ENCODE measurements around the gene TBC1D23.
A peak's percentile ranks its signal among the peaks of the same experiment; 100 is the strongest.

TBC1D23 gene

DNA sequence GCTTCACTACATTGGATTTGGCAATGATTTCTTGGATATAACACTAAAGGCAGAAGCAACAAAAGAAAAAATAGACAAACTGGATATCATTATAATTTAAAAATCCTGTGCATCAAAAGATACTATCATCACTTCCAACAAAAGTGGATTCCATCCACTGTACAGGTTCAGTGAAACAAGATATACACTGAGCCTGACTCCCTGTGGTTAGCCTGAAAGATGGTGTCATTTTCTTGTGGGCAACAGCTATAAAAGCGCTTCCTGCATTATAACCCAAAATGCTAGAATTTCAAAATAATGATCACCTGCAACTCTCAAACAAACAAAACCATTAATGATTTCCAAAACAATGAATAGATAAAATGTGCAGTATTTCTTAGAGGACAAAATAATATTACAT, 39.6 kb upstream of the TBC1D23 start:
- Histone ChIP-seq H3K27me3 (ENCODE audit: control insufficient read depth in 3 of 3, insufficient read depth in 3 of 3, low read depth in 1 of 3, low read length in 3 of 3) (no peaks in the 10 kb centered on the region), H3K14ac (ENCODE audit: low read length) (no peak overlapping the region), H3K23ac (ENCODE audit: low read depth, low read length, poor library complexity) (no peak overlapping the region), H4K91ac (ENCODE audit: low read depth, low read length, poor library complexity) (no peak overlapping the region), H2AK5ac (ENCODE audit: low read depth, low read length) (no peak overlapping the region), H3K4me2 (ENCODE audit: insufficient read depth, low read length, poor library complexity, severe bottlenecking) (no peak overlapping the region), H3K27ac (replicated peaks; ENCODE audit: low read length) (no peak overlapping the region), H2BK120ac (ENCODE audit: low read depth, low read length) (no peak overlapping the region), H3K9ac (ENCODE audit: low read depth, low read length, poor library complexity) (no peak overlapping the region), H3K4me3 (ENCODE audit: low read length in 2 of 2) (no peak overlapping the region), H2BK5ac (ENCODE audit: low read length) (no peak overlapping the region), H2AFZ (ENCODE audit: low read length) (no peak overlapping the region), H3K4ac (ENCODE audit: low read length) (no peak overlapping the region), H3K36me3 (replicated peaks in 1 of 2; ENCODE audit: control insufficient read depth in 2 of 2, insufficient read depth in 2 of 2, low read length in 2 of 2) (no peaks in the 10 kb centered on the region), H3K18ac (ENCODE audit: low read length) (no peak overlapping the region), H3K9me3 (replicated peaks in 1 of 2; ENCODE audit: control insufficient read depth in 2 of 2, insufficient read depth in 1 of 2, low read depth in 1 of 2, low read length in 2 of 2) (peaks cover 0 to 13% of the 10 kb centered on the region in 2 donors), H2BK12ac (ENCODE audit: low read length) (no peak overlapping the region), H3K4me1 (ENCODE audit: control insufficient read depth in 2 of 2, insufficient read depth in 1 of 2, low read depth in 1 of 2, low read length in 2 of 2) (peaks cover 0 to 4% of the 10 kb centered on the region in 2 donors), H2BK15ac (ENCODE audit: low read length) (no peak overlapping the region), H4K8ac (ENCODE audit: low read depth, low read length) (no peak overlapping the region), H3K79me1 (ENCODE audit: low read depth, low read length) (no peaks in the 10 kb centered on the region)
- WGBS, 2 donors (ENCODE audit: extremely low coverage in 2 of 2, insufficient read length in 2 of 2, insufficient replicate concordance in 1 of 2), result no CpG with 5 or more reads among the region's 1 CpG
- no peak for DNase-seq (ENCODE audit: low spot score)

- H3K4me2 ChIP-seq (ENCODE audit: insufficient read depth, low read length, poor library complexity, severe bottlenecking), result no peak overlapping the region
- H3K9me3 ChIP-seq (replicated peaks in 1 of 2; ENCODE audit: control insufficient read depth in 2 of 2, insufficient read depth in 1 of 2, low read depth in 1 of 2, low read length in 2 of 2), result peaks cover 0 to 5% of the 10 kb centered on the region in 2 donors
- H3K9ac ChIP-seq (ENCODE audit: low read depth, low read length, poor library complexity), result no peak overlapping the region
- no peak overlapping the region for H2BK5ac ChIP-seq (ENCODE audit: low read length)
- H4K91ac ChIP-seq (ENCODE audit: low read depth, low read length, poor library complexity), result no peak overlapping the region
- H3K27ac ChIP-seq (replicated peaks; ENCODE audit: low read length), result no peak overlapping the region
- no peaks in the 10 kb centered on the region for H3K79me1 ChIP-seq (ENCODE audit: low read depth, low read length)
- H3K4me1 ChIP-seq (ENCODE audit: control insufficient read depth in 2 of 2, insufficient read depth in 1 of 2, low read depth in 1 of 2, low read length in 2 of 2), result no peaks in the 10 kb centered on the region
- no peak overlapping the region for H2BK120ac ChIP-seq (ENCODE audit: low read depth, low read length)
- no peak overlapping the region for H3K14ac ChIP-seq (ENCODE audit: low read length)
- DNase-seq (ENCODE audit: low spot score), result no peak
- H4K8ac ChIP-seq (ENCODE audit: low read depth, low read length), result no peak overlapping the region
- no peak overlapping the region for H3K4ac ChIP-seq (ENCODE audit: low read length)
- no peak overlapping the region for H2BK12ac ChIP-seq (ENCODE audit: low read length)
- H3K18ac ChIP-seq (ENCODE audit: low read length), result no peak overlapping the region
- no peaks in the 10 kb centered on the region for H3K27me3 ChIP-seq (ENCODE audit: control insufficient read depth in 3 of 3, insufficient read depth in 3 of 3, low read depth in 1 of 3, low read length in 3 of 3)
- no peak overlapping the region for H3K4me3 ChIP-seq (ENCODE audit: low read length in 2 of 2)
- H2AK5ac ChIP-seq (ENCODE audit: low read depth, low read length), result no peak overlapping the region
- WGBS, 2 donors (ENCODE audit: extremely low coverage in 2 of 2, insufficient read length in 2 of 2, insufficient replicate concordance in 1 of 2), result no CpG with 5 or more reads among the region's 26 CpGs
- H2AFZ ChIP-seq (ENCODE audit: low read length), result no peak overlapping the region
- H3K36me3 ChIP-seq (replicated peaks in 1 of 2; ENCODE audit: control insufficient read depth in 2 of 2, insufficient read depth in 2 of 2, low read length in 2 of 2), result no peaks in the 10 kb centered on the region
- H2BK15ac ChIP-seq (ENCODE audit: low read length), result no peak overlapping the region
- no peak overlapping the region for H3K23ac ChIP-seq (ENCODE audit: low read depth, low read length, poor library complexity)
These were observed 35.6 kb upstream of the TBC1D23 start for GRCh38 chr3:100225193-100225592.

- DNase-seq (ENCODE audit: low spot score), result no peak
- Histone ChIP-seq H3K4me3 (ENCODE audit: low read length in 2 of 2) (no peak overlapping the region), H2BK15ac (ENCODE audit: low read length) (no peak overlapping the region), H2BK5ac (ENCODE audit: low read length) (no peak overlapping the region), H3K27ac (replicated peaks; ENCODE audit: low read length) (no peak overlapping the region), H4K8ac (ENCODE audit: low read depth, low read length) (no peak overlapping the region), H3K9ac (ENCODE audit: low read depth, low read length, poor library complexity) (no peak overlapping the region), H3K4ac (ENCODE audit: low read length) (no peak overlapping the region), H3K4me1 (ENCODE audit: control insufficient read depth in 2 of 2, insufficient read depth in 1 of 2, low read depth in 1 of 2, low read length in 2 of 2) (no peaks in the 10 kb centered on the region), H3K9me3 (replicated peaks in 1 of 2; ENCODE audit: control insufficient read depth in 2 of 2, insufficient read depth in 1 of 2, low read depth in 1 of 2, low read length in 2 of 2) (peaks cover 0 to under 1% of the 10 kb centered on the region in 2 donors), H3K14ac (ENCODE audit: low read length) (no peak overlapping the region), H2BK12ac (ENCODE audit: low read length) (no peak overlapping the region), H3K4me2 (ENCODE audit: insufficient read depth, low read length, poor library complexity, severe bottlenecking) (no peak overlapping the region), H2AFZ (ENCODE audit: low read length) (peak overlapping the region; percentile 12), H3K23ac (ENCODE audit: low read depth, low read length, poor library complexity) (no peak overlapping the region), H3K79me1 (ENCODE audit: low read depth, low read length) (no peaks in the 10 kb centered on the region), H3K27me3 (ENCODE audit: control insufficient read depth in 3 of 3, insufficient read depth in 3 of 3, low read depth in 1 of 3, low read length in 3 of 3) (no peaks in the 10 kb centered on the region), H2AK5ac (ENCODE audit: low read depth, low read length) (no peak overlapping the region), H4K91ac (ENCODE audit: low read depth, low read length, poor library complexity) (no peak overlapping the region), H3K18ac (ENCODE audit: low read length) (no peak overlapping the region), H3K36me3 (replicated peaks in 1 of 2; ENCODE audit: control insufficient read depth in 2 of 2, insufficient read depth in 2 of 2, low read length in 2 of 2) (no peaks in the 10 kb centered on the region), H2BK120ac (ENCODE audit: low read depth, low read length) (no peak overlapping the region)
- WGBS, 2 donors (ENCODE audit: extremely low coverage in 2 of 2, insufficient read length in 2 of 2, insufficient replicate concordance in 1 of 2), result no CpG with 5 or more reads among the region's 8 CpGs
These were observed 34.9 kb upstream of the TBC1D23 start for GRCh38 chr3:100225883-100226282.

DNA sequence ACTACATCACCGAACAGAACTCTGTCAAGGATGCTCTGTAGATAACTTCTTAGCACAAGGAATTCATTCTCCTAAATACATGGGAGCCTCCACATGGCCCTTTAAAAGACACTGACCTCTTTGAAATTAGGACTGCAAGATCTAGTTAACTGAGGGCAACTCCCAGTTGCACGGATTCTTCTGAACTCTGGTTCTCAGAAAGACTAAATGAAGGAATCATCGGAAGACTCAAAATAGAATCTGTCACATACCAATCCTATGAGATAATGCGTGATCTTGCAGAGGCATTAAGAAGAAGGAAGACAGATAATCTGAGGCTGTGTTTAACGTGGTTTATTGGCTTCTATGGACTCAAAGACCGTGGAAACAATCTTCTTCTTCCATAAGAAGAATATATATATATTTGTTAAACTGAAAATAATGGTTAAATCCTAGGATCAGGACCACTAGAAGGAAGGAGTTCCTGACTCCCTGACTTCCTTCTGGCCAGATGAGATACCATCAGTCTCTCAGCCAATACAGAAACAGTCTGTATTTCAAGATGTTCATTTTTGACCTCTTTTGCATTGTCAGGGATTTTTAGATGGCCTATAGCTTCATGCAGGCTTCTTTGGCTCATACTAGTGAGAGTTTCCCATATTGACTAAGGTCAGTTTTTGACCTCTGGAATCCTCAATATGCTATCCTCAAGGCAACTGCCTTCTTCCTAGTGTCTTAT, 33.9 kb upstream of the TBC1D23 start:
- no peak overlapping the region for H3K4ac ChIP-seq (ENCODE audit: low read length)
- no peak overlapping the region for H3K23ac ChIP-seq (ENCODE audit: low read depth, low read length, poor library complexity)
- no peak overlapping the region for H4K8ac ChIP-seq (ENCODE audit: low read depth, low read length)
- H4K91ac ChIP-seq (ENCODE audit: low read depth, low read length, poor library complexity), result no peak overlapping the region
- H3K18ac ChIP-seq (ENCODE audit: low read length), result no peak overlapping the region
- H3K4me1 ChIP-seq (ENCODE audit: control insufficient read depth in 2 of 2, insufficient read depth in 1 of 2, low read depth in 1 of 2, low read length in 2 of 2), result no peaks in the 10 kb centered on the region
- no peaks in the 10 kb centered on the region for H3K27me3 ChIP-seq (ENCODE audit: control insufficient read depth in 3 of 3, insufficient read depth in 3 of 3, low read depth in 1 of 3, low read length in 3 of 3)
- no peak overlapping the region for H2AK5ac ChIP-seq (ENCODE audit: low read depth, low read length)
- no peak overlapping the region for H2BK120ac ChIP-seq (ENCODE audit: low read depth, low read length)
- H3K4me3 ChIP-seq (ENCODE audit: low read length in 2 of 2), result no peak overlapping the region
- H3K79me1 ChIP-seq (ENCODE audit: low read depth, low read length), result no peaks in the 10 kb centered on the region
- DNase-seq (ENCODE audit: low spot score), result no peak
- H3K27ac ChIP-seq (replicated peaks; ENCODE audit: low read length), result no peak overlapping the region
- H2BK5ac ChIP-seq (ENCODE audit: low read length), result no peak overlapping the region
- peak overlapping the region; percentile 66 for H2AFZ ChIP-seq (ENCODE audit: low read length)
- no peak overlapping the region for H3K4me2 ChIP-seq (ENCODE audit: insufficient read depth, low read length, poor library complexity, severe bottlenecking)
- no peak overlapping the region for H2BK15ac ChIP-seq (ENCODE audit: low read length)
- H2BK12ac ChIP-seq (ENCODE audit: low read length), result no peak overlapping the region
- no peak overlapping the region for H3K14ac ChIP-seq (ENCODE audit: low read length)
- no CpG with 5 or more reads among the region's 6 CpGs for WGBS, 2 donors (ENCODE audit: extremely low coverage in 2 of 2, insufficient read length in 2 of 2, insufficient replicate concordance in 1 of 2)
- H3K36me3 ChIP-seq (replicated peaks in 1 of 2; ENCODE audit: control insufficient read depth in 2 of 2, insufficient read depth in 2 of 2, low read length in 2 of 2), result no peaks in the 10 kb centered on the region
- H3K9ac ChIP-seq (ENCODE audit: low read depth, low read length, poor library complexity), result no peak overlapping the region
- no peaks in the 10 kb centered on the region for H3K9me3 ChIP-seq (replicated peaks in 1 of 2; ENCODE audit: control insufficient read depth in 2 of 2, insufficient read depth in 1 of 2, low read depth in 1 of 2, low read length in 2 of 2)
